HUES6 (cell line): ENCODE measurements around the gene GPR176.
"Not testable (repeated sequence)": the region's sequence is repeated elsewhere in the genome, so short reads cannot be mapped to it uniquely, and the experiment has no call there.

ENCODE experiments used
- H3K27ac ChIP-seq: 2 replicates; pipeline ENCODE4 v1.7.0; 2013; ENCODE audit warnings: low read depth, mild to moderate bottlenecking, low read length, inconsistent platforms
- H3K27me3 ChIP-seq: 2 replicates; pipeline ENCODE4 v1.6.1; 2013; ENCODE audit warnings: low read length; ENCODE audit not compliant: control insufficient read depth, insufficient read depth
- H3K36me3 ChIP-seq: 2 replicates; pipeline ENCODE4 v1.6.1; 2013; ENCODE audit warnings: low read length; ENCODE audit not compliant: control insufficient read depth, insufficient read depth
- H3K4me1 ChIP-seq: 2 replicates; pipeline ENCODE4 v1.6.1; 2013; ENCODE audit warnings: low read length; ENCODE audit not compliant: control insufficient read depth, insufficient read depth
- H3K4me3 ChIP-seq: 2 replicates; pipeline ENCODE4 v1.5.1; 2013; ENCODE audit warnings: low read depth, low read length
- H3K9ac ChIP-seq: one replicate; pipeline ENCODE4 v1.6.1; 2013; ENCODE audit warnings: mild to moderate bottlenecking, low read length
- H3K9me3 ChIP-seq: 2 replicates; pipeline ENCODE4 v1.6.1; 2013; ENCODE audit warnings: low read depth, low read length; ENCODE audit not compliant: control insufficient read depth, insufficient read depth

The GPR176 gene

DNA sequence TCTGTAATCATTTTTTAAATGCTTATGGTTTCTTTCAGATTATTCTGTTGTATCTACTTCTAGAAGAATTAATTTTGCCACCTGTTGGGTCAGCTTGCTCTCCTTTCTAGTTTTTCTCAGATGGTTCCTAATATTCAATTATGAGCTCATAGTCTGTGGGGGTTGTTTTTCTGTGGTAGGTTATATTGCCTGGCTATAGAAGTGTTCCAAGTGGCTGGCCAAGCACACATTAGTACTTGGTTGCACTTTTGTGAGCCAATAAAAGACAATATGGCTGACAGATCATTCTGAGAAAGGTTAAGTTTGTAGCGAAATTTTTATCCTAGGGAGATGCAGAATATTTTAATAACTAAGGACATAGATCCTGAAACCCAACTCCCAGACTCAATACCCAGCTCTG is 105.6 kb downstream of the GPR176 start:
- Histone ChIP-seq H3K9me3 (no peaks in the 10 kb centered on the region), H3K4me1 (peaks cover 11% of the 10 kb centered on the region), H3K9ac (no peak overlapping the region), H3K27ac (no peak overlapping the region), H3K27me3 (no peaks in the 10 kb centered on the region), H3K4me3 (no peak overlapping the region), H3K36me3 (no peaks in the 10 kb centered on the region; the same call in 1 of the 2 replicates)

- H3K27me3 ChIP-seq, H3K9ac ChIP-seq, H3K4me3 ChIP-seq, H3K27ac ChIP-seq, H3K36me3 ChIP-seq, H3K9me3 ChIP-seq: not testable (repeated sequence)
- H3K4me1 ChIP-seq = peaks cover 27% of the 10 kb centered on the region
Measured at GRCh38 chr15:39812651-39813050, 107.4 kb downstream of the GPR176 start.

GRCh38 chr15:39808909-39809308 is 111.2 kb downstream of the GPR176 start:
- no peaks in the 10 kb centered on the region; the same call in 1 of the 2 replicates for H3K36me3 ChIP-seq
- H3K4me3 ChIP-seq = no peak overlapping the region
- H3K27ac ChIP-seq = no peak overlapping the region
- no peaks in the 10 kb centered on the region for H3K27me3 ChIP-seq
- peaks cover 27% of the 10 kb centered on the region for H3K4me1 ChIP-seq
- H3K9ac ChIP-seq = no peak overlapping the region
- no peaks in the 10 kb centered on the region for H3K9me3 ChIP-seq

GRCh38 chr15:39807791-39808190 is 112.3 kb downstream of the GPR176 start:
- H3K36me3 ChIP-seq = no peaks in the 10 kb centered on the region; the same call in 1 of the 2 replicates

GRCh38 chr15:39804026-39804425 is 116.0 kb downstream of the GPR176 start:
- Histone ChIP-seq H3K27me3 (no peaks in the 10 kb centered on the region), H3K4me1 (peaks cover 12% of the 10 kb centered on the region), H3K9me3 (no peaks in the 10 kb centered on the region), H3K27ac (no peak overlapping the region), H3K4me3 (no peak overlapping the region), H3K36me3 (peaks cover 15% of the 10 kb centered on the region; the same call in 1 of the 2 replicates), H3K9ac (no peak overlapping the region)

More at GRCh38 chr15:39807791-39808190, 112.3 kb downstream of the GPR176 start:
- H3K4me3 ChIP-seq = no peak overlapping the region
- no peak overlapping the region for H3K9ac ChIP-seq
- H3K9me3 ChIP-seq = no peaks in the 10 kb centered on the region
- no peaks in the 10 kb centered on the region for H3K27me3 ChIP-seq
- H3K4me1 ChIP-seq = peaks cover 27% of the 10 kb centered on the region
- H3K27ac ChIP-seq = no peak overlapping the region

- Histone ChIP-seq H3K9ac (no peak overlapping the region), H3K9me3 (no peaks in the 10 kb centered on the region), H3K4me3 (no peak overlapping the region), H3K4me1 (peaks cover 3% of the 10 kb centered on the region), H3K27me3 (no peaks in the 10 kb centered on the region), H3K27ac (no peak overlapping the region), H3K36me3 (peaks cover 15% of the 10 kb centered on the region; the same call in 1 of the 2 replicates)
Measured at GRCh38 chr15:39803016-39803415, 117.0 kb downstream of the GPR176 start.

GRCh38 chr15:39801641-39802309 is 118.3 kb downstream of the GPR176 start:
- Histone ChIP-seq H3K4me1 (no peaks in the 10 kb centered on the region), H3K36me3 (peaks cover 15% of the 10 kb centered on the region; the same call in 1 of the 2 replicates), H3K9me3 (no peaks in the 10 kb centered on the region), H3K27ac (no peak overlapping the region), H3K4me3 (no peak overlapping the region), H3K27me3 (no peaks in the 10 kb centered on the region), H3K9ac (no peak overlapping the region)

DNA sequence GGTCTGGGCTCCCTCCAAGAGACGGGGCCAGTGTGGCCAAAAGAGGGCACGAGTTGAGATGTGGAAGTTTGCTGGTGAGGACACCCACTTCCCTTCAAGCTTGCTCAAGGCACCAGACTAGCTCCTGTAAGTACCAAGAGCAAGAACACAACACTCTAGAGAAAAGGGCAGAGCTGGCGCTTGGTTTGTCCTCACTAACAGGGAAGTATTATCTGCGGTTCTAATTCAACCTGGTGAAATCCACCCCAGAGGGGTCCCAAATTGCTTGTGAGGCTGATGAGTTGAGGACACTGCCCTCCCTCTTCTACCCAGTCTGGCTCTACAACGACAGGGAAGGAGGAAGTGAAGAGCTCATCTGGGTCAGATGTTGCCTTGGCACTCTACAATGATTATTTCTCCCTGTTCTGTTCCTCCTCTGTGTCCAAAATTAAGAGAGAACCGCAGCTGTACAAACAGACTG is 120.5 kb downstream of the GPR176 start:
- H3K4me1 ChIP-seq = peaks cover 6% of the 10 kb centered on the region; the same call in 1 of the 2 replicates
- peaks cover 15% of the 10 kb centered on the region; the same call in 1 of the 2 replicates for H3K36me3 ChIP-seq
- no peak overlapping the region for H3K9ac ChIP-seq
- no peaks in the 10 kb centered on the region for H3K27me3 ChIP-seq
- no peak overlapping the region for H3K27ac ChIP-seq
- H3K9me3 ChIP-seq = no peaks in the 10 kb centered on the region
- H3K4me3 ChIP-seq = no peak overlapping the region

DNA sequence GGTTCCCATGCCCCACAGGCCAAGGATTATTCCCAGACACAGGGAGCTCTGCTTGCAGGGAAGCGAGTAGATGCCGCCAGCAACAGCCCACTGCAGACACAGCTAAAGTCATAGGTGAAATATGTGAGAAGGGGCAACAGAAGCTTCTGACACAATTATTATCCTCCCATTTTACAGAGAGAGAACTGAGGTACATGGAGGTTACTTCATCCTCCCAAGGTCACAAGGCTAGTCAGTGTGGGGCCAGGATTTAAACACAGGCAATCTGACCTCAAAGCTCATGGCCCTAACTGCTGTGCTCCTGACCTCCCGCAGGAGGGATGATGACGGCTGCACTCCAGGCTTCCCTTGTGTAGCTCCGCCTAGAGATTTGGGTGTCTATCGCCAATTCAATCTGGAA is 121.7 kb downstream of the GPR176 start:
- no peak overlapping the region for H3K9ac ChIP-seq

GRCh38 chr15:39797407-39797806 is 122.7 kb downstream of the GPR176 start:
- Histone ChIP-seq H3K4me3 (no peak overlapping the region), H3K9ac (no peak overlapping the region), H3K4me1 (peaks cover 6% of the 10 kb centered on the region; the same call in 1 of the 2 replicates), H3K9me3 (no peaks in the 10 kb centered on the region), H3K36me3 (peaks cover 15% of the 10 kb centered on the region; the same call in 1 of the 2 replicates), H3K27me3 (no peaks in the 10 kb centered on the region), H3K27ac (no peak overlapping the region)

More for the DNA sequence above, 121.7 kb downstream of the GPR176 start:
- Histone ChIP-seq H3K27ac (no peak overlapping the region), H3K4me1 (peaks cover 6% of the 10 kb centered on the region; the same call in 1 of the 2 replicates), H3K36me3 (peaks cover 15% of the 10 kb centered on the region; the same call in 1 of the 2 replicates), H3K4me3 (no peak overlapping the region), H3K27me3 (no peaks in the 10 kb centered on the region), H3K9me3 (no peaks in the 10 kb centered on the region)

DNA sequence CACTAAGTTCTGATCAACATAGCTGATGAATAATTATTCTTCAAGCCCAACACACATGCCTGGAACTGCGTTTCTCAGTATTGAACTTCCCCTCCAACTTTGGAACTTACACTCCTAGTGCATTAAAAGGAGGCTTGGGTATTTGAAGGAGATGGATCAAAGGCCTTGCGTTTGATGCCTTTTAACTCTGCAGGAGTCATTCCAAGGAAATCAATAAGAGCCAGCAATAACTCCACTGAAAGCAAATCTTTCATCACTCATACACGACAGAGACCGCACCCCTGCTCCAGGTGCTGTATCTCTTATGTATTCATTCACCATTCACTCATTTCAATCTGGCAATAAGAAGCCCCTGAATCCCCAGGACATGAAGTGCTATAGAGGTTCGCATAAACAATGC is 123.5 kb downstream of the GPR176 start:
- Histone ChIP-seq H3K4me1 (peaks cover 6% of the 10 kb centered on the region; the same call in 1 of the 2 replicates), H3K9me3 (no peaks in the 10 kb centered on the region), H3K36me3 (peaks cover 13% of the 10 kb centered on the region; the same call in 1 of the 2 replicates), H3K4me3 (no peak overlapping the region), H3K9ac (no peak overlapping the region), H3K27me3 (no peaks in the 10 kb centered on the region), H3K27ac (no peak overlapping the region)
